Calu3 (cell line): Measurements from ENCODE around the gene CEMIP. TPM values are rescaled to one million over a fixed set of nuclear protein-coding genes. Genes with fewer than 3 reads are reported as not detected.

Experiments
- BruUV-seq: library from RNA; stranded (reverse); fragments of 400-500 nt; replicated peaks from 2 replicates; lab custom pipeline; 2021; lab: Mats Ljungman, UMichigan
- CTCF ChIA-PET: fragments of 300-600 bp; sonication (Branson Sonifier 250); formaldehyde crosslinking; loops from one replicate; lab custom pipeline; 2022; ENCODE audit warnings: antibody characterized with exemption; lab: Charles Lee
- DNase-seq: peaks from one replicate; pipeline ENCODE4 v3.0.0; 2022
- H3K27ac Mint-ChIP-seq: one replicate; pipeline ENCODE4 v1.8.0; 2022; ENCODE audit warnings: mixed read lengths; ENCODE audit not compliant: unreplicated experiment
- H3K27me3 Mint-ChIP-seq: one replicate; pipeline ENCODE4 v1.8.0; 2022; ENCODE audit warnings: mixed read lengths; ENCODE audit not compliant: unreplicated experiment
- H3K36me3 Mint-ChIP-seq: one replicate; pipeline ENCODE4 v1.8.0; 2022; ENCODE audit warnings: mild to moderate bottlenecking, moderate library complexity, mixed read lengths; ENCODE audit not compliant: insufficient read depth, unreplicated experiment
- H3K4me1 Mint-ChIP-seq: one replicate; pipeline ENCODE4 v1.8.0; 2022; ENCODE audit warnings: mild to moderate bottlenecking, low read depth, mixed read lengths; ENCODE audit not compliant: unreplicated experiment
- H3K4me3 Mint-ChIP-seq: one replicate; pipeline ENCODE4 v1.8.0; 2022; ENCODE audit warnings: mild to moderate bottlenecking, low read depth, moderate library complexity, mixed read lengths; ENCODE audit not compliant: unreplicated experiment
- H3K9me3 Mint-ChIP-seq: one replicate; pipeline ENCODE4 v1.8.0; 2022; ENCODE audit warnings: low read depth, mixed read lengths; ENCODE audit not compliant: unreplicated experiment
- CTCF ChIP-seq: fragments of 200-600 bp; IDR thresholded peaks from one replicate; pipeline ENCODE4 v1.8.0; 2022; ENCODE audit warnings: antibody characterized with exemption; ENCODE audit not compliant: unreplicated experiment
- intact Hi-C: fragments of 100-400 bp; cut with micrococcal nuclease; formaldehyde crosslinking; loops from one replicate; pipeline ENCODE4 v1.10.0; 2022; ENCODE audit not compliant: unreplicated experiment
- total RNA-seq: library from RNA; stranded (reverse); gene quantifications from 2 replicates; pipeline ENCODE4 v1.2.3, GENCODE V29; 2022

The CEMIP gene
- total RNA-seq, 1 experiment from 2014 or later: 1.8 TPM

- no TSS peak for BruUV-seq
- no peak for TF ChIP-seq CTCF
- no peaks in the 10 kb centered on the region for H3K4me1 Mint-ChIP-seq
- no peak overlapping the region for H3K27ac Mint-ChIP-seq
- H3K27me3 Mint-ChIP-seq: no peaks in the 10 kb centered on the region
- H3K4me3 Mint-ChIP-seq: no peak overlapping the region
- H3K9me3 Mint-ChIP-seq: no peaks in the 10 kb centered on the region
- no peak for DNase-seq
- peaks cover 28% of the 10 kb centered on the region for H3K36me3 Mint-ChIP-seq
- intact Hi-C loops: no loop called here
- CTCF ChIA-PET: no interaction called here
These were observed 25.2 kb upstream of the CEMIP start for GRCh38 chr15:80754014-80754413.

- Mint-ChIP-seq H3K27me3 (no peaks in the 10 kb centered on the region), H3K9me3 (no peaks in the 10 kb centered on the region), H3K27ac (no peak overlapping the region), H3K4me1 (no peaks in the 10 kb centered on the region), H3K4me3 (no peak overlapping the region), H3K36me3 (peaks cover 17% of the 10 kb centered on the region)
- CTCF ChIA-PET: interaction anchor here (0.6 to 1.6 kb wide), 2 partner anchors 96 to 790 kb away, joined by 3 read pairs; no protein-coding TSS in a partner anchor
- no peak for TF ChIP-seq CTCF
- intact Hi-C loops: no loop called here
- no TSS peak for BruUV-seq
- no peak for DNase-seq
These were observed 23.3 kb upstream of the CEMIP start for GRCh38 chr15:80755885-80756284.

- H3K4me1 Mint-ChIP-seq: no peaks in the 10 kb centered on the region
- H3K4me3 Mint-ChIP-seq: no peak overlapping the region
- no peaks in the 10 kb centered on the region for H3K27me3 Mint-ChIP-seq
- TF ChIP-seq CTCF: no peak
- peaks cover 12% of the 10 kb centered on the region for H3K36me3 Mint-ChIP-seq
- DNase-seq: no peak
- BruUV-seq: no TSS peak
- CTCF ChIA-PET: no interaction called here
- H3K27ac Mint-ChIP-seq: no peak overlapping the region
- intact Hi-C loops: no loop called here
- H3K9me3 Mint-ChIP-seq: no peaks in the 10 kb centered on the region
These were observed 20.9 kb upstream of the CEMIP start for GRCh38 chr15:80758130-80758745.

- DNase-seq: no peak
- H3K4me1 Mint-ChIP-seq: no peaks in the 10 kb centered on the region
- no peak overlapping the region for H3K27ac Mint-ChIP-seq
- H3K36me3 Mint-ChIP-seq: peaks cover 8% of the 10 kb centered on the region
- CTCF ChIA-PET: interaction anchor here (0.7 kb wide), 2 partner anchors 46 to 181 kb away, joined by 3 to 4 read pairs; no protein-coding TSS in a partner anchor
- H3K4me3 Mint-ChIP-seq: no peak overlapping the region
- H3K27me3 Mint-ChIP-seq: no peaks in the 10 kb centered on the region
- no peak for TF ChIP-seq CTCF
- no peaks in the 10 kb centered on the region for H3K9me3 Mint-ChIP-seq
- no TSS peak for BruUV-seq
- intact Hi-C loops: no loop called here
These were observed 18.2 kb upstream of the CEMIP start for GRCh38 chr15:80760960-80761359.
